ENCODE measurements around the gene FAAP20.
"Not testable (repeated sequence)": the region's sequence is repeated elsewhere in the genome, so short reads cannot be mapped to it uniquely, and the experiment has no call there.

Gene FAAP20

DNA sequence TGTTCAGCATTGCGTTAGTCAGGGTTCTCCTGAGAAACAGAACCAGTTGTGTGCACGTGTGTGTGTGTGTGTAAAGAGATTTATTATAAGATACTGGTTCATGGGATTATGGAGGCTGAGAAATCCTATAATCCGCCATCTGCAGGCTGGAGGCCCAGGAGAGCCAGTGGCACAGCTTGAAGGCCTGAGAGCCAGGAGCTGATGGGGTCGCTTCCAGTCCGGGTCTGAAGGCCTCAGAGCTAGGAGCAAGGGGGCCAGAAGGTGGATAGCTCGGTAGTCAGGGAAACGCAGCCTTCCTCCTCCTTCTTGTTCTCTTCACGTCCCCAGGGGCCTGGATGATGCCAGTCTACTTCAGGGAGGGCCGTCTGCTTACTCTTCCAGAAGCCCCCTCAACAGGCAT lies 37.7 kb downstream of the FAAP20 start:
- DNase-seq (ENCODE audit: low read depth) = no peak

DNA sequence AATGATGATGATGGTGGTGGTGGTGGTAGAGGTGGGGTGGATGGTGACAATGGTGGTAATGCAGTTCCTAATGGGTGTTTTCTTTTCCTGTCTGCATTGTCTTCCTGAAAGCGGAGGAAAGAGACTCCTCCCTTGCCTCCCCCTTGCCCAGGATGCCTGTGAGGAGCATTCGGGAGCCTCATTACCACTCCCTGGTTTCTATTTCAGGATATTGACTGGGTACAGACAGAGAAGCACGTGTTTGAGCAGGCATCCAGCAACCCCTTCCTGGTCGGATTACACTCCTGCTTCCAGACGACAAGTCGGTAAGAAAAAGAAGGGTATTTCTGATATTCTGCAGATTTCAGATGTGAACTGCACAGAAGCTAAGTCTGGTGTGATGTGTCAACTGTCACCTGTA lies 38.8 kb downstream of the FAAP20 start:
- no peak for DNase-seq (ENCODE audit: low read depth)

DNA sequence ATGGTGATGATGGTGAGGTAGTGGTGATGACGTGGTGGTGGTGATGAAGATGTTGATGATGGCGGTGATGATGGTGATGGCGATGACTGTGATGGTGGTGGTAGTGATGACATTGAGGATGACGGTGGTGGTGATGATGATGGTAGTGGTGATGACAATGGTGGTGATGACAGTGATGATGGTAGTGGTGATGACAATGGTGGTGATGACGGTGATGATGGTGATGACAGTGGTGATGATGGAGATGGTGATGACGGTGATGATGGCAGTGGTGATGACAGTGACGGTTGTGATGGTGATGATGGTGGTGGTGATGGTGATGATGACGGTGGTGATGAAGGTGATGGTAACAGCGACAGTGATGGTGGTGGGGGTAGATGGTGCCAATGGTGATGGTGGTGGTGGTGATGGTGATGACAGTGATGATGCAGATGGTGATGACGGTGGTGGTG lies 39.4 kb downstream of the FAAP20 start:
- DNase-seq (ENCODE audit: low read depth) = no peak

DNA sequence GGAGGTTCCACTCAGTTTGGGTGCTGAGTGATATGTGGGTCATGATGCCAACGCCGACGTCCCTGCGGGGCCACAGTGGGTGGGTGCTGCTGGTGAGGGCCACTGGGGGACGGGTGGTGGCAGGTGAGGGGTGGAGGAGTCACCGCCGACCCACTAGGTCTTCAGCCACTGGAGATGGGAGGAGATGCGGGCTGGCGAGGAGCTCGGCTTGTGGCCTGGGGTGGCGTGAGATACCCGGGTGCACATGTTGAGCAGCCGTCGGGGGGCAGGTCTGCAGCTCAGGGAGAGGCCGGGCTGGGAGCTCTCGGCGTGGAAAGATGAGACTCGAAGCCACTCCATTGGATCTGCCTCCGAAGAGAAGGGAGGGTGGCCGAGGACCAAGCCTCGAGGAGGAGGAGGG lies 40.5 kb downstream of the FAAP20 start:
- no peak for DNase-seq (ENCODE audit: low read depth)

DNA sequence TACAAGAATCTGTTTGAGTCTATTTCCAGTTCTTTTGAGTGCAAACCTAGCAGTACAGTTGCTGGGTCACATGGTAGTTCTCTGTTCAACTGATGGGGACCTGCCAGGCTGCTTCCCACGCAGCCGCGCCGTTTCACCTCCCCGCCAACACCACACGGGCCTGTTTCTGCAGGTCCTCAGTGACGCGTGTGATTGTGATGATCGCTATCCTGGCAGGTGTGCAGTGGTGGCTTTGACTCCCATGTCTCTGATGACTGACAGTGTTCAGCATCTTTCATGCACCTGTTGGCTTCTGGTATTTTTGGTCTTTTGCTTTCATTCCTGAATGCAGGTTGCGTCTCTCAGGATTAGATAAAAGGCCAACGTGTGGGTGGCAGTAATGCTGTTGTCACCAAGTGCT lies 41.6 kb downstream of the FAAP20 start:
- no peak for DNase-seq (ENCODE audit: low read depth)

DNA sequence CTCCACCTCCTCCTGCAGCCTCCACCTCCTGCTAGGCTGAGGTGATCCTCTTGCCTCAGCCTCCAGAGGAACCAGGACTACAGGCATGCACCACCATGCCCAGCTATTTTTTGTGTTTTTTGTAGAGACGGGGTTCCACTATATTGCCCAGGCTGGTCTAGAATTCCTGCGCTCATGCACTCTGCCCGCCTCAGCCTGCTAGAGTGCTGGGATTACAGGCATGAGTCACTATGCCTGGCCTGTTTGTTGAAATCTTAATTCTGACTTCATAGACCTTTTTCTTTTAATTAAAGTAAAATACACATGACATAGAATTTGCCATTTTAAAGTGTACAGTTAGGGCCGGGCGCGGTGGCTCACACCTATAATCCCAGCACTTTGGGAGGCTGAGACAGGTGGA lies 42.7 kb downstream of the FAAP20 start:
- DNase-seq (ENCODE audit: low read depth) = no peak

DNA sequence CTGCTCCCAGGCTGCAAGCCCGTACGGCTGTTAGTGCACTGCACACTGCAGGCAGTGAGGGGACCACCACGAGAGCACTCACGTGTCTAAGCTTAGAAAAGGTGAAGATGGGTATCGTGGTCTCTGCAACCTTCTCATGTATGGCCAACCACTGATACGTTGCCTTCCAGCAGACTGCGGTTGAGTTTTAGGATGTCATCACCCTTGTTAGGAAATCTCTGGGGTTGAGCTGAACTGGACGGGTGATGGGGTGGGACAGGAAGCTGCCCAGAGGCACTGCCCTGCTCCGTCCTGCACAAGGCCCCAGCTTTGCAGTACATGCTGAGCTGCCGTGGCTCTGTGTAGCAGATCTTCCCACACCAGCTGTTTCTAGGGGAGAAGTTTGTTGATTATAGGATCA lies 43.3 kb downstream of the FAAP20 start:
- DNase-seq (ENCODE audit: low read depth) = no peak

DNA sequence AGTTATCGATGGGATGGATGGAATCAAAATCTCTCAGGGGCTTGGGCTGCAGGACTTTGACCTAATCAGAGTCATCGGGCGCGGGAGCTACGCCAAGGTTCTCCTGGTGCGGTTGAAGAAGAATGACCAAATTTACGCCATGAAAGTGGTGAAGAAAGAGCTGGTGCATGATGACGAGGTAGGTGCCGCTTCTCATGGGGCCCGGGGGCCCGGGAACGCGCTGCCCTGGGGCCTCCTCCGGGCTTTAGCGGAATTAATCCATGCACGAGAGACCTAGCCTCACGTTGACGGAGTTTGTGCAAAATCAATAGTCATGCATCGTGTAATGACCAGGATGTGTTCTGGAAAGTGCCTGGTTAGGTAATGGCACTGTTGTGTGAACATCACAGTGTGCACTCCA lies 43.8 kb downstream of the FAAP20 start:
- DNase-seq (ENCODE audit: low read depth) = no peak

DNA sequence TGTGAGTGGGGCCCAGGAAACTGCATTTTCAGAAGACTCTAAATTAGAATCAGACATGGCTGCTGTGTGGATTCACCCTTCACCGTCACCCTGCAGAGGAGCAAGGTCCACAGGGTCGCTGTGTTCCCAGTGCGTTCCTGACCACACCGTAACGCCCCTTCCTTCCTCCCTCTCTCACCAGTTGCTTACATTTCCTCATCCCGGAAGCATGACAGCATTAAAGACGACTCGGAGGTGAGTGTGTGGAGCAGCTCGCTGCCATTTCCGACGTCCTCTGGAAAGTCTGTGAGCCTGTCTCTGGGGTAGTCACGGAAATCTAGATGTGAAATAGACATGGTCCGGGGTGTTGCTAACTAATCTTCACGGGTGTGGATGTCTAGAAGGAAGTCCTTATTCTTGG lies 45.9 kb downstream of the FAAP20 start:
- DNase-seq (ENCODE audit: low read depth) = no peak

DNA sequence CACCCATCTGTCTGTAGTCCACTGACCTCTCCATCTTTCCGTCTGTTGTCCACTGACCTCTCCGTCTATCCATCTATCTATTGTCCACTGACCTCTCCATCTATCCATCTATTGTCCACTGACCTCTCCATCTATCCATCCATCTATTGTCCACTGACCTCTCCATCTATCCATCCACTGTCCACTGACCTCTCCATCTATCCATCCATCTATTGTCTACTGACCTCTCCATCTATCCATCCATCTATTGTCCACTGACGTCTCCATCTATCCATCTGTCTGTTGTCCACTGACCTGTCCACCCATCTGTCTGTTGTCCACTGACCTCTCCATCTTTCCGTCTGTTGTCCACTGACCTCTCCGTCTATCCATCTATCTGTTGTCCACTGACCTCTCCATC lies 46.7 kb downstream of the FAAP20 start:
- DNase-seq (ENCODE audit: low read depth) = not testable (repeated sequence)

DNA sequence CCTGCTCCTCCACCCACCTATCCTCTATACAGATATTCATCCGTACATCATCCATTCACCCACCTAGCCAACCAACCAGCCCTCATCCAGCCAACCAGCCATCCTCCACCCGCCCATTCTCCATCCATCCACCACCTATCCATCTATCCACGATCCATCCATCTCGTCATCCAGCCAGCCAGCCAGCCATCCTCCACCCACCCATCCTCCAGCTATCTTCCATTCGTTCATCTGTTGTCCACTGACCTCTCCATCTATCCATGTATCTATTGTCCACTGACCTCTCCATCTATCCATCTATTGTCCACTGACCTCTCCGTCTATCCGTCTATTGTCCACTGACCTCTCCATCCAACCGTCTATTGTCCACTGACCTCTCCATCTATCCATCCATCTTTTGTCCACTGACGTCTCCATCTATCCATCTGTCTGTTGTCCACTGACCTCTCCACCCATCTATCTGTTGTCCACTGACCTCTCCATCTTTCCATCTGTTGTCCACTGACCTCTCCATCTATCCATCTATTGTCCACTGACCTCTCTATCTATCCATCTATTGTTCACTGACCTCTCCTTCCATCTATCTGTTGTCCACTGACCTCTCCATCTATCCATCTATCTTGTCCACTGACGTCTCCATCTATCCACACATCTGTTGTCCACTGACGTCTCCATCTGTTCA lies 47.6 kb downstream of the FAAP20 start:
- no peak for DNase-seq (ENCODE audit: low read depth)

DNA sequence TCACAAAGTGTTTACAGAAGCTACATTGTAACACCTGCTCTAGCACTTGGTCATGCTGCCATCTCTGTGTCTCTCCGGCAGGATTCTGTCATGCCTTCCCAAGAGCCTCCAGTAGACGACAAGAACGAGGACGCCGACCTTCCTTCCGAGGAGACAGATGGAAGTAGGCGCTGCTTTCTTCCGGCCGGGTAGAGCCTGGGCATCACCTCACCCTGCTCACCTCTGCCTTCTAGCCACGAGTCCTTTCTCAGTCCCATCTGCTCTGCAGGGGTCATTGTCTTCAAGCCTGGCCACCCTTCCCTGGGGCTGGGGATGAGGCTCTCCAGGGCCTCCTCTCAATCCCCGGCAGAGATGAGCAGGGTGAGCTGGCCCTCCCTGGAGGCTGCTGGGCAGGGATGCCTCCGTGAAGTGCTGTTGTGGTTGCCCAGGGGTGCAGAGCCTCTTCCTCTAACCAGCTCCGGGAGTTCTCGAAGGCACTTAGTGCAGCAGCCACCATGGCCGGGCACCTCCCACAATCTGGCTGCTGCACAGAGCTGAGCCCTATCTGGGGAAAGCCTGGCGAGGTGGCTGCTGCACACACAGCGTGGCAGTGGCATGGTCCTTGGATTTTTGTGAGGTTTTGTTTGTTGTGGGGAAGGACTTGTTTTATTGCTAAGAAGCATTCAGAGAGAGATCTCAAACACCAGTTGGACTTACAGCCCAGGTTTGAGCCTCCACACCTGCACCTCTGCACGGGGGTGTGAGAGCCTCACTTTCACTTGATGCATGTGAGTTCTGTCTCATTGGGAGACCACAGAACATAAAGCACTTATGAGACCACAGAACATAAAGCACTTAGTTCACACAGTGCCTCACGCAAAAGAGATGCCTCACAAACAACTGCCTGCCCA lies 48.4 kb downstream of the FAAP20 start:
- DNase-seq (ENCODE audit: low read depth) = no peak

DNA sequence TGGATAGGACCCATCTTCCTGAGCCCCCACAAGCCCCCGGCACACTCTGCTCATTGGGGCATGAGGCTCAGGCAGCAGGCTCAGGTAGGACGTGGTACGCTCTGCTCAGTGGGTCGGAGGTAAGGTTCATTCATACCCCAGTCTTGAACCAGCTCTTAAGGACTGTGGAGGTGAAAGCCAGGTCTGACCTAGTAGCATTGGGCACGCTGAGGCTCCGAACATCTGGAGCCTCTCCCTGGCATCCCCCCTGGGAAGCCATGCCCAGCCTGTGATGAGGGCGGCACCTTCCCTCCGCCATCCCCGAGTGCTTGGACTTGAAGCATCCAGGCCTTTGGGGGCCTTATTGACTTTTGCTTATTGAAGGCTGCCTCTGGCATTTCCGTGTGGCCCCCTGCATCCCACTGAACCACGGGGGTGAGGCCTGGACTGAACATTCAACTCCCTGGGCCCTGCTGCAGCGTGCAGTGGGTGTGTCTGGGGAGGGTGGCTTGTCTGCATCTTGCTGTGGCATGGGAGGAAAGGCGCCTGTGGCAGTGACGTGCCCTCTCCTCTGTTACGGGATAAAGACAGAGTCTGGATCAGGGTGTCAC lies 50.0 kb downstream of the FAAP20 start:
- no peak for DNase-seq (ENCODE audit: low read depth)

DNA sequence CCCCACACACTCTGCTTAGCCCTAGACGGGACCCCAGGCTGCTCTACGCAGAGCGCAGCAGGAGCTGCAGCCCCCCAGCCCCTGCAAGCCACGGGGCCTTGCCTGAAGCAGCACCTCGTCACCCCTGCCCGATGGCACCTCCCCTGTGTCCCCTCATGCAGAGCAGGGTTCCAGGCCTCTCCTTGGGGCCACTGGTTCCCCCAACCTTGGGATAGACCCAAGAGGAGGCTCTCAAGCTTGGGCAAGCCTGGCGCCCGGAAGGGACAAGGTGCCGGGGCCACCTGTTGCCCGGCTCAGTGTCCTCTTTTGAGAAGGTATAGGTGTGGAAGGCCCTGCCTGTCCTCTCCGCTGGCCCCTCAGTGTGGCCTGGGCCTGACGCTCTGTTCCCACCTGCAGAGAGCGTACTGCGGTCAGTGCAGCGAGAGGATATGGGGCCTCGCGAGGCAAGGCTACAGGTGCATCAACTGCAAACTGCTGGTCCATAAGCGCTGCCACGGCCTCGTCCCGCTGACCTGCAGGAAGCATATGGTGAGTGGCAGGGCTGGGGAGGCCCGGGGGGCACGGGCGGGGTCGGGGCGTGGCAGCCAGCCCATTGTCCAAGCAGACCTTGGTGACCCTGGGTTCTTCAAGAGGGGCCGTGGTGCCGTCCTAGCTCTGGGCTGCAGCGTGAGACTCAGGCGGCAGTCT lies 50.6 kb downstream of the FAAP20 start:
- DNase-seq (ENCODE audit: low read depth) = no peak

DNA sequence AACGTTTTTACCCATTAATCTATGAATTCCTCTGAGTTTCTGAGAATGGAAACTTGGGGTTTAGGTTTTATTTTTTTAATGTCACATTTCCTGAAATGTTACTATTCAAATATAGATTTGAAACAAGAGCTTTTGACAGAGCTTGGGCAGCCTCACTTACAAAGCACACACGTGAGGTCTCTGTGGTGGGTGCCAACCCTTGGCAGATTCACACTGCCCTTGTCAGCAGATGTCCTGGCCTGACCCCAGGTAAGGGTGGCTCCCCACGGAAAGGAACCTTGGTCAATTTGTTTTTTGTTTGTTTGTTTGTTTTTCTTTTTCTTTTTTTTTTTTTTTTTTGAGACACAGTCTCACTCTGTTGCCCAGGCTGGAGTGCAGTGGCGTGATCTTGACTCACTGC lies 53.5 kb downstream of the FAAP20 start:
- DNase-seq (ENCODE audit: low read depth) = no peak

All from stimulated activated CD8-positive, alpha-beta memory T cell treated with anti-CD3 and anti-CD28 coated beads, Interleukin-7, amount 100 ng/mL, for 24 hours (primary cell).